ENCODE results near the gene PTPRN2. TPM values are rescaled to one million over a fixed set of nuclear protein-coding genes. Genes with fewer than 3 reads are reported as not detected.

PTPRN2 gene
- total RNA-seq, 2 experiments from 2014 or later: 0.70 TPM; not detected in 1

- BruUV-seq (replicated peaks): no TSS peak
- DNase-seq (ENCODE audit: low spot score): no peak
- TF ChIP-seq CTCF (conservative IDR thresholded peaks at IDR 0.05; ENCODE audit: low read length) (no peak), EZH2phosphoT487 (IDR thresholded peaks at IDR 0.05; ENCODE audit: borderline replicate concordance, low read depth, low read length) (no peak)
- H3K79me2 ChIP-seq (ENCODE audit: insufficient read depth, low read depth, low read length): no peaks in the 10 kb centered on the region
- H3K27ac ChIP-seq (ENCODE audit: low read depth, low read length, poor library complexity, severe bottlenecking): no peak overlapping the region
- CTCF ChIA-PET (ENCODE audit: unreplicated experiment): no interaction called here
- POLR2A ChIA-PET: no interaction called here
- H3K9me3 ChIP-seq (ENCODE audit: low read length): 0 out of 2 replicates have a peak, but pooled peaks cover 9% of the 10 kb centered on the region
- H3K4me1 ChIP-seq (ENCODE audit: insufficient read depth, low read length, poor library complexity, severe bottlenecking): no peaks in the 10 kb centered on the region
- H3K36me3 ChIP-seq (ENCODE audit: insufficient read depth, low read length): no peaks in the 10 kb centered on the region
- intact Hi-C loops (cut with micrococcal nuclease; ENCODE audit: unreplicated experiment): no loop called here
- H3K4me3 ChIP-seq (ENCODE audit: low read depth, low read length, poor library complexity, severe bottlenecking): no peak overlapping the region
- H3K9me2 ChIP-seq (ENCODE audit: insufficient read depth, low read length): no peaks in the 10 kb centered on the region
- no peak overlapping the region for H2AFZ ChIP-seq (ENCODE audit: low read length)
- H4K20me1 ChIP-seq (ENCODE audit: insufficient read depth, low read length): no peaks in the 10 kb centered on the region
- H3K4me2 ChIP-seq (ENCODE audit: low read length): no peak overlapping the region
These were observed 747.9 kb downstream of the PTPRN2 start for GRCh38 chr7:157839672-157840167.

GRCh38 chr7:157839226-157839625, 748.4 kb downstream of the PTPRN2 start:
- Histone ChIP-seq H3K79me2 (ENCODE audit: insufficient read depth, low read depth, low read length) (no peaks in the 10 kb centered on the region), H3K9me2 (ENCODE audit: insufficient read depth, low read length) (no peaks in the 10 kb centered on the region), H3K4me3 (ENCODE audit: low read depth, low read length, poor library complexity, severe bottlenecking) (no peak overlapping the region), H3K36me3 (ENCODE audit: insufficient read depth, low read length) (no peaks in the 10 kb centered on the region), H4K20me1 (ENCODE audit: insufficient read depth, low read length) (no peaks in the 10 kb centered on the region), H2AFZ (ENCODE audit: low read length) (no peak overlapping the region), H3K27ac (ENCODE audit: low read depth, low read length, poor library complexity, severe bottlenecking) (no peak overlapping the region), H3K9me3 (ENCODE audit: low read length) (0 out of 2 replicates have a peak, but pooled peaks cover 9% of the 10 kb centered on the region), H3K4me1 (ENCODE audit: insufficient read depth, low read length, poor library complexity, severe bottlenecking) (no peaks in the 10 kb centered on the region), H3K4me2 (ENCODE audit: low read length) (no peak overlapping the region)
- CTCF ChIA-PET (ENCODE audit: unreplicated experiment): no interaction called here
- TF ChIP-seq EZH2phosphoT487 (IDR thresholded peaks at IDR 0.05; ENCODE audit: borderline replicate concordance, low read depth, low read length) (no peak), CTCF (conservative IDR thresholded peaks at IDR 0.05; ENCODE audit: low read length) (no peak)
- no peak for DNase-seq (ENCODE audit: low spot score)
- no TSS peak for BruUV-seq (replicated peaks)
- intact Hi-C loops (cut with micrococcal nuclease; ENCODE audit: unreplicated experiment): no loop called here
- POLR2A ChIA-PET: no interaction called here

GRCh38 chr7:157837561-157837960, 750.1 kb downstream of the PTPRN2 start:
- no peak for TF ChIP-seq CTCF (conservative IDR thresholded peaks at IDR 0.05; ENCODE audit: low read length)
- no peak for TF ChIP-seq EZH2phosphoT487 (IDR thresholded peaks at IDR 0.05; ENCODE audit: borderline replicate concordance, low read depth, low read length)
- DNase-seq (ENCODE audit: low spot score): no peak
- ChIA-PET POLR2A (no interaction called here), CTCF (ENCODE audit: unreplicated experiment) (no interaction called here)
- Histone ChIP-seq H2AFZ (ENCODE audit: low read length) (no peak overlapping the region), H3K9me2 (ENCODE audit: insufficient read depth, low read length) (no peaks in the 10 kb centered on the region), H3K36me3 (ENCODE audit: insufficient read depth, low read length) (no peaks in the 10 kb centered on the region), H3K4me2 (ENCODE audit: low read length) (no peak overlapping the region), H3K4me1 (ENCODE audit: insufficient read depth, low read length, poor library complexity, severe bottlenecking) (no peaks in the 10 kb centered on the region), H3K79me2 (ENCODE audit: insufficient read depth, low read depth, low read length) (no peaks in the 10 kb centered on the region), H3K27ac (ENCODE audit: low read depth, low read length, poor library complexity, severe bottlenecking) (no peak overlapping the region), H3K4me3 (ENCODE audit: low read depth, low read length, poor library complexity, severe bottlenecking) (no peak overlapping the region), H3K9me3 (ENCODE audit: low read length) (0 out of 2 replicates have a peak, but pooled peaks cover 9% of the 10 kb centered on the region), H4K20me1 (ENCODE audit: insufficient read depth, low read length) (no peaks in the 10 kb centered on the region)
- BruUV-seq (replicated peaks): no TSS peak
- intact Hi-C loops (cut with micrococcal nuclease; ENCODE audit: unreplicated experiment): no loop called here

Data from OCI-LY7 (cell line).